ENCODE data around the gene MIGA1.
"Not testable (repeated sequence)": the region's sequence is repeated elsewhere in the genome, so short reads cannot be mapped to it uniquely, and the experiment has no call there.

Gene MIGA1

DNA sequence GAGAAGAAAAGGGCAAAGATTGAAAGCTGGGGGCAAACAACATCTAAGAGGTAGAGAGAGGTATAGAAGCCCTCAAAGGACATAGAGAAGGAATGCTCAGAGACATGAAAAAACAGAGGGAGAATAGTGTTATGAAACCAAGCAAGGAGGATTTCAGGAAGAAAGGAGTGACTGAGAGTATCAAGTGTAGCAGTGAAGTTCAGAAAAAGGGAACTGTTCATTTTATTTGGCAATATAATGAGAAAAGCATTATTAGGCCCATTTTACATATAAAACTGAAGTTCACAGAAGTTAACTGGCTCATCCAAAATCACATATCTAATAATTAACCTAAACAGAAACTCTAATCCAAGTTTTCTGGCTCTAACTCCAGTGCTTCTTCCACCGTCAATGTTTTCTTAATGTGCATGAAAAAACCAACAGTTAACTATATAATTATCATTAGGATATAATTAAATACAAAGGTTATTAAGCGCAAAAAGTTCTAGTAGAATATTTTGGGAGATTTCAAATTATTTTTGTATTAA lies 126.6 kb downstream of the MIGA1 start:
- DNase-seq (ENCODE audit: low read depth in 1 of 2, low spot score in 1 of 2) = no peak

DNA sequence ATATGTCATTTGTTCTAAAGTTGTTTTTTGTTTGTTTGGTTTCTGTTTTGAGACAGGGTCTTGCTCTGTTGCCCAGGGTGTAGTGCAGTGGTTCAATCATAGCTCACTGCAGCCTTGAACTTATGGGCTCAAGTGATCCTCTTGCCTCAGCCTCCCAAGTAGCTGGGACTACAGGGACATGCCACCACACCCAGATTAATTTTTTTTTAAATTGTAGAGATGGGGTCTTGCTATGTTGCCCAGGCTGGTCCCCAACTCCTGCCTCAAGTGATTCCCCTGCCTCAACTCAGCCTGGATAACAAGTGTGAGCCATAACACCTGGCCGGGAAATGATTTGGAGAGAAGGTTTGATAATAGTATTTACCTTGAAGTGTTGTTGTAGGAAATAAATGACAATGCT lies 127.2 kb downstream of the MIGA1 start:
- no peak for DNase-seq (ENCODE audit: low read depth in 1 of 2, low spot score in 1 of 2)

DNA sequence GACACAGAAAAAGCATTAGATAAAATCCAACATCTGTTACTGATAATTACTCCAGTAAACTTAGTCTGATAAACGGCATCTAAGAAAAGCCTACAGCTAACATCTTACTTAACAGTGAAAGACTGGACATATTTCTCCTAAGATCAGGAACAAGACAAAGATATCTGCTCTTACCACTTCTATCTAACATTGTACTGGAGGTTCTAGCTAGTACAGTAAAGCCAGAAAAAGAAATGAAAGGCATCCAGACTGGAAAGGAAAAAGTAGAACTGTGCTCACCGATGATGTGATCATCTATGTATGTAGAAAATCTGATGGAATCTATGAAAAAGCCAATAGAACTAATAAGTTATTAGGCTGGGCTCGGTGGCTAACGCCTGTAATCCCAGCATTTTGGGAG lies 130.7 kb downstream of the MIGA1 start:
- no peak for DNase-seq (ENCODE audit: low read depth in 1 of 2, low spot score in 1 of 2)

DNA sequence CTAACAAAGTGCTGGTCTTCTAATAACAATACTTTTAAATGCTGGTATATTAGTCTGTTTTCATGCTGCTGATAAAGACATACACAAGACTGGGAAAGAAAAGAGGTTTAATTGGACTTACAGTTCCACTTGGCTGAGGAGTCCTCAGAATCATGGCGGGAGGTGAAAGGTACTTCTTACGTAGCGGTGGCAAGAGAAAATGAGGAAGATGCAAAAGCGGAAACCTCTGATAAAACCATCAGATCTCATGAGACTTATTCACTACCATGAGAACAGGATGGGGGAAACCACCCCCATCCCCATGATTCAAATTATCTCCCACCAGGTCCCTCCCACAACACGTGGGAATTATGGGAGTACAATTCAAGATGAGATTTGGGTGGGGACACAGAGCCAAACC lies 139.5 kb downstream of the MIGA1 start:
- not testable (repeated sequence) for DNase-seq (ENCODE audit: low read depth in 1 of 2, low spot score in 1 of 2)

DNA sequence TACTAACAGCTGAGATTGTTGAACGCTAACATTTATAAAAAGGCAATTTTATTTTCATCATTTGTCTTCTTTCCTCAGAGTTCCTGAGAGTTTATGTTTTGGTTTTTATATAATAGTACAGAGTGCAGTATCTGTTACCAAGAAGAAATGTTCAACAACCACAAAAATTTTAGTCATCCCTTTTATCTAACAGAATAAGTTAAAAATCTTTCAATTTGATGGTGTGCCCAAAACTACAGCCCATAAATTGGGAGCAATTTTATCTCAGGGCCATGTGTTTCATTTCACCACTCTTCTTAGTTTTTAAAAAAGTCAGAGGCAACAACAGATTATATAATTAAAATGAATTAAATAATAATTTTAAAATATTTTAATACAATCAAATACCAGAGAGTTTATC lies 146.1 kb downstream of the MIGA1 start:
- DNase-seq (ENCODE audit: low read depth in 1 of 2, low spot score in 1 of 2) = no peak

DNA sequence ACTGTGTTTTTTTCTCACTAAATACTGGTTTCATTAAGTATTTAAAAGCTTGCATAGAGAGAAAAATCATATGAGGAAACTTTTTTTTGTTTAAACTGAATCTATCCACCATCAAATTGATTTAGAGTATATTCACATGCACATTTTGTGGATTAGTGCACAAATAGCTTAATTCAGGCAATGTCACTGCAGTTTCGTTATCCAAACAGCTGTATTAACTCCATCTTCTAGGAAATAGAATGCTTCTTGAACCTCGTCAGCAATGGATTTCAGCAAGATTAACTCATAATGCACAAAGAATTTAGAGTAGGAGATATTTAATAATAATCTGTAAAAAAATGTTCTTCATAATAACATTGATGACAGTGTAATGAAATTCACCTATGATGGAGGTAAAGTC lies 146.5 kb downstream of the MIGA1 start:
- no peak for DNase-seq (ENCODE audit: low read depth in 1 of 2, low spot score in 1 of 2)

DNA sequence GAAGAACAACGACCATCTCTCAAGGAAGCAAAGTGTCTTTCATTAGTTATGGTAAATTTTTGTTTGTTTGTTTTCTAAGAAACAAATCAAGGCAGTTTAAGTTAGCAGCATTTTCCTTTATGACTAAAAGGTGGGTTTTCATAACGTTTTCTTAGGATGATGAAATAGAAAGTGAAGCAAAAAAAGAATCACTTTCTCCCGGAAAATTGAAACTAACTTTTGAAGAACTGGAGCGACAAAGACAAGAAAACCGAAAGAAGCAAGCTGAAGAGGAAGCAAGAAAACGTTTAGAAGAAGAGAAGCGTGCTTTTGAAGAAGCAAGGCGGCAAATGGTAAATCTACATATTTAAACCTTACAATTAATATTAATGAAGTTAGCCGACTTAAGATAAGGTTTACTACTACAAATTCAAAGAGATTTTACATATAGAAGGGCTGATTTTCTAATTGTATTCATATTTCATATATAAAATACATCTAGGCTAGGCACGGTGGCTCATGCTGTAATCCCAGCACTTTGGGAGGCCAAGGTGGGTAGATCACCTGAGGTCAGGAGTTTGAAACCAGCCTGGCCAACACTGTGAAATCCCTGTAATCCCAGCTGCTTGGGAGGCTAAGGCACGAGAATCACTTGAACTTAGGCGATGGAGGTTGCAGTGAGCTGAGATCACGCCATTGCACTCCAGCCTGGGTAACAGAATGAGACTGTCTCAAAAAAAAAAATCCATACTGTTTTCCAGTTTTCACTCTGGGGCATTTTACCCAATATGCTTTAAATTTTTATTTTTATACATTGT lies 147.3 kb downstream of the MIGA1 start:
- no peak for DNase-seq (ENCODE audit: low read depth in 1 of 2, low spot score in 1 of 2)

DNA sequence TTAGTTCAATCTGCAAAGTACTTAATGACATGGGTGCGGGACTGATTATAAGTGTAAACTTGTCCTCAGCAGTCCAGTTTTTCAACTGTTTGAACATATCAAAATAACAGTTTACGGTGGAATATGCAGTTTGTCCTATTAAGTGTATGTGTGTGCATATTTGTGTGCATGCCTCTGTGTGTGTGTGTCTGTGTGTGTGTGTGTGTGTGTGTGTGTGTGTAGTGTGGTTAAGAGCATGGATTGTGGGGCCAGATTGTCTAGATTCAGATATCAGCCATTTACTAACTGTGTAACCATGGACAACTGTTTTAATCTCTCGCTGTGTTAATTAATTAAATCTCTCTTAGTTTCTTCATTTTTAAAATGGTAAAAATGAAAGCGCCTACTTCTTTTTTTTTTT lies 148.0 kb downstream of the MIGA1 start:
- DNase-seq (ENCODE audit: low read depth in 1 of 2, low spot score in 1 of 2) = no peak
